Measurements from ENCODE around the gene NENF.

Gene NENF

GRCh38 chr1:212434992-212435391, 2.3 kb downstream of the NENF start:
- no peak for TF ChIP-seq CTCF (IDR thresholded peaks at IDR 0.05)

GRCh38 chr1:212437179-212437798, 4.6 kb downstream of the NENF start:
- no peak for TF ChIP-seq CTCF (IDR thresholded peaks at IDR 0.05)

GRCh38 chr1:212438831-212439237, 6.1 kb downstream of the NENF start:
- TF ChIP-seq CTCF (IDR thresholded peaks at IDR 0.05) = no peak

GRCh38 chr1:212440419-212440818, 7.7 kb downstream of the NENF start:
- TF ChIP-seq CTCF (IDR thresholded peaks at IDR 0.05) = no peak

GRCh38 chr1:212442408-212442807, 9.7 kb downstream of the NENF start:
- no peak for TF ChIP-seq CTCF (IDR thresholded peaks at IDR 0.05)

GRCh38 chr1:212446333-212446732, 13.6 kb downstream of the NENF start:
- TF ChIP-seq CTCF (IDR thresholded peaks at IDR 0.05) = no peak

GRCh38 chr1:212447478-212447877, 14.8 kb downstream of the NENF start:
- TF ChIP-seq CTCF (IDR thresholded peaks at IDR 0.05) = no peak

- TF ChIP-seq CTCF (IDR thresholded peaks at IDR 0.05) = no peak
Measured at GRCh38 chr1:212450331-212450881, 17.7 kb downstream of the NENF start.
